Liver (tissue), 9 donors: Measurements from ENCODE around the gene SYK. TPM values are rescaled to one million over a fixed set of nuclear protein-coding genes. Genes with fewer than 3 reads are reported as not detected.

Experiments used
- DNase-seq: peaks from one replicate; pipeline ENCODE4 v3.0.0-alpha.2; 2017; ENCODE audit warnings: low spot score
- H3K27ac ChIP-seq, 2 donors: one replicate each; pipeline ENCODE4 v1.7.0; 2013; ENCODE audit warnings: inconsistent platforms in 2 of 2, low read length in 2 of 2, control low read depth in 1 of 2, low read depth in 1 of 2, mild to moderate bottlenecking in 1 of 2
- H3K27me3 ChIP-seq, 4 donors: one replicate each; pipeline versions ENCODE4 v1.6.1 to v1.7.0; 2013; ENCODE audit warnings: low read length in 3 of 4, inconsistent platforms in 1 of 4, mild to moderate bottlenecking in 1 of 4, moderate library complexity in 1 of 4; ENCODE audit not compliant: control insufficient read depth in 4 of 4, insufficient read depth in 4 of 4
- H3K36me3 ChIP-seq, 4 donors: one replicate each; pipeline versions ENCODE4 v1.6.1 to v1.7.0; 2013; ENCODE audit warnings: low read length in 3 of 4, mild to moderate bottlenecking in 3 of 4, low read depth in 1 of 4, moderate library complexity in 1 of 4; ENCODE audit not compliant: control insufficient read depth in 4 of 4, insufficient read depth in 3 of 4
- H3K4me1 ChIP-seq, 4 donors: one replicate each; pipeline versions ENCODE4 v1.6.1 to v1.7.0; 2013; ENCODE audit warnings: low read length in 3 of 4, mild to moderate bottlenecking in 3 of 4, moderate library complexity in 1 of 4; ENCODE audit not compliant: control insufficient read depth in 4 of 4, insufficient read depth in 4 of 4
- H3K4me3 ChIP-seq, 3 donors: one replicate each; pipeline versions ENCODE4 v1.6.1 to v1.7.0; 2013; ENCODE audit warnings: low read length in 3 of 3, control low read depth in 1 of 3, low read depth in 1 of 3, mild to moderate bottlenecking in 1 of 3
- H3K9ac ChIP-seq, 2 donors: one replicate each; pipeline ENCODE4 v1.7.0; 2013; ENCODE audit warnings: low read length in 2 of 2, mild to moderate bottlenecking in 2 of 2, moderate library complexity in 2 of 2, control low read depth in 1 of 2, low read depth in 1 of 2
- H3K9me3 ChIP-seq, 4 donors: one replicate each; pipeline versions ENCODE4 v1.6.1 to v1.7.0; 2013; ENCODE audit warnings: low read length in 3 of 4; ENCODE audit not compliant: control insufficient read depth in 4 of 4
- ATF3 ChIP-seq: IDR thresholded peaks from 2 replicates; pipeline ENCODE4 v1.6.1; 2016; ENCODE audit warnings: antibody characterized with exemption
- CTCF ChIP-seq: fragments of 150-350 bp; IDR thresholded peaks from 2 replicates; pipeline ENCODE4 v1.5.1; 2017; ENCODE audit warnings: improper control_type of control experiment, low read depth, low read length; ENCODE audit not compliant: missing input control
- EGR1 ChIP-seq, 2 donors: IDR thresholded peaks; 2 replicates each; pipeline ENCODE4 v1.6.1; 2016 to 2018; ENCODE audit warnings: antibody characterized with exemption in 2 of 2, low read depth in 2 of 2
- FOXA1 ChIP-seq: IDR thresholded peaks from 2 replicates; pipeline ENCODE4 v1.6.1; 2016; ENCODE audit warnings: antibody characterized with exemption
- FOXA2 ChIP-seq: IDR thresholded peaks from 2 replicates; pipeline ENCODE4 v1.6.1; 2016; ENCODE audit warnings: antibody characterized with exemption
- GABPA ChIP-seq, 2 donors: IDR thresholded peaks in 1 of 2; conservative IDR thresholded peaks in 1 of 2; 2 replicates each; pipeline ENCODE4 v1.6.1; 2016; ENCODE audit warnings: antibody characterized with exemption in 2 of 2, mild to moderate bottlenecking in 1 of 2, moderate library complexity in 1 of 2
- HNF4A ChIP-seq, 2 donors: conservative IDR thresholded peaks; 2 replicates each; pipeline ENCODE4 v1.6.1; 2016; ENCODE audit warnings: antibody characterized with exemption in 2 of 2, mild to moderate bottlenecking in 2 of 2
- HNF4G ChIP-seq: IDR thresholded peaks from 2 replicates; pipeline ENCODE4 v1.6.1; 2016; ENCODE audit warnings: antibody characterized with exemption
- JUND ChIP-seq, 2 donors: IDR thresholded peaks; 2 replicates each; pipeline ENCODE4 v1.6.1; 2016; ENCODE audit warnings: antibody characterized with exemption in 2 of 2
- MAX ChIP-seq: IDR thresholded peaks from 2 replicates; pipeline ENCODE4 v1.6.1; 2016; ENCODE audit warnings: antibody characterized with exemption
- NR2F2 ChIP-seq: IDR thresholded peaks from 2 replicates; pipeline ENCODE4 v1.6.1; 2016; ENCODE audit warnings: antibody characterized with exemption
- RAD21 ChIP-seq, 2 donors: IDR thresholded peaks; 2 replicates each; pipeline ENCODE4 v1.6.1; 2016; ENCODE audit warnings: antibody characterized with exemption in 2 of 2, mild to moderate bottlenecking in 2 of 2
- REST ChIP-seq: IDR thresholded peaks from 2 replicates; pipeline ENCODE4 v1.6.1; 2016; ENCODE audit warnings: antibody characterized with exemption, mild to moderate bottlenecking
- RXRA ChIP-seq, 2 donors: IDR thresholded peaks; 2 replicates each; pipeline ENCODE4 v1.6.1; 2017 to 2018; ENCODE audit warnings: antibody characterized with exemption in 2 of 2, mild to moderate bottlenecking in 1 of 2
- SP1 ChIP-seq: IDR thresholded peaks from 2 replicates; pipeline ENCODE4 v1.6.1; 2018; ENCODE audit warnings: antibody characterized with exemption, mild to moderate bottlenecking
- TAF1 ChIP-seq: conservative IDR thresholded peaks from 2 replicates; pipeline ENCODE4 v1.6.1; 2016; ENCODE audit warnings: antibody characterized with exemption, mild to moderate bottlenecking
- YY1 ChIP-seq: IDR thresholded peaks from 2 replicates; pipeline ENCODE4 v1.6.1; 2016; ENCODE audit warnings: antibody characterized with exemption, mild to moderate bottlenecking
- ZBTB33 ChIP-seq: IDR thresholded peaks from 2 replicates; pipeline ENCODE4 v1.6.1; 2016; ENCODE audit warnings: antibody characterized with exemption
- WGBS: extraction: QIAGEN DNeasy Blood & Tissue Kit; methylation state at CpG from one replicate; pipeline ENCODE4 v1.1.7; 2013; 5-methylcytosine and 5-hydroxymethylcytosine counted together
- polyA plus RNA-seq, 2 donors: library from polyadenylated mRNA; stranded (reverse) in 1 of 2; unstranded in 1 of 2; fragments of 200-250 nt in 1 of 2; fragments of >200 nt in 1 of 2; fragmentation: Nextera tagmentation in 1 of 2; extraction: Ambion mirVana in 1 of 2; gene quantifications; one replicate each; pipeline versions ENCODE4 v1.2.1 to v1.2.3, GENCODE V29; 2013 to 2015
- total RNA-seq, 2 donors: library from RNA; depleted of rRNA; stranded (reverse); fragments of >200 nt; gene quantifications; one replicate each; pipeline ENCODE4 v1.2.3, GENCODE V29; 2014
- donor health status: healthy.
- donor health status: healthy.
- donor health status: healthy.
- donor health status: healthy.
- donor health status: healthy.

SYK gene
- total and polyA plus RNA-seq, 4 donors: 2.0 to 15.4 (median 4.1) TPM

- WGBS: 93% methylated on average over 4 of the region's 4 CpGs
- Histone ChIP-seq H3K4me1 (no peaks in the 10 kb centered on the region), H3K4me3 (no peak overlapping the region), H3K9me3 (no peaks in the 10 kb centered on the region), H3K27me3 (peaks cover 0 to 3% (median 0%) of the 10 kb centered on the region in 4 donors), H3K27ac (no peak overlapping the region), H3K36me3 (no peaks in the 10 kb centered on the region), H3K9ac (no peak overlapping the region)
- DNase-seq: no peak
- TF ChIP-seq SP1 (no peak), RAD21 (IDR thresholded peaks at IDR 0.05) (no peak), CTCF (no peak), ZBTB33 (no peak), FOXA1 (no peak), ATF3 (no peak), NR2F2 (no peak), MAX (no peak), EGR1 (IDR thresholded peaks at IDR 0.05; ENCODE audit: low read depth in 2 of 2) (no peak), TAF1 (no peak), GABPA (IDR thresholded peaks at IDR 0.05 in 1 of 2, conservative IDR thresholded peaks at IDR 0.05 in 1 of 2) (no peak), RXRA (IDR thresholded peaks at IDR 0.05) (no peak), FOXA2 (no peak), REST (no peak), JUND (IDR thresholded peaks at IDR 0.05) (no peak), HNF4A (conservative IDR thresholded peaks at IDR 0.05) (no peak), YY1 (no peak), HNF4G (no peak)
Measured at GRCh38 chr9:90929626-90930025, 128.0 kb downstream of the SYK start.
